ENCODE data around the gene PDE11A.

PDE11A gene

DNA sequence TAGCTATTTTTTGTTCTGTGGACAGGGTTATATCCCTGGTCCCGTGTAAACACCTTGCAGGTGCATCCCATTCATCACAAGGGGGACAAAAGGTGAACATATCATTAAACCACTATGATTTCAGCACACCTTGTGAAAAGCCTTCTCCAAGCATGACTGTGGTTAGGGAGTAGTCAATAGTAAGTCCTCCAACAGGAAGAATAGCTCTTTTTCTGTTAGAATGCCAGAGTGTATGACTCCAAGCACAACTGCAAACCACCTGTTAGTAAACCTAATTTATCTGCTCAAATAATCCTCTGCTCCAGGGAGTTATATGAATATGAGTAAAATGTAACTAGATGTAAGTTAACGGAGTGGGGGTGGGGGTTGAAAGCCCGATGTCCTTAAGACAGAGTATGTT lies 439.5 kb downstream of the PDE11A start:
- TF ChIP-seq, protein P1, sequence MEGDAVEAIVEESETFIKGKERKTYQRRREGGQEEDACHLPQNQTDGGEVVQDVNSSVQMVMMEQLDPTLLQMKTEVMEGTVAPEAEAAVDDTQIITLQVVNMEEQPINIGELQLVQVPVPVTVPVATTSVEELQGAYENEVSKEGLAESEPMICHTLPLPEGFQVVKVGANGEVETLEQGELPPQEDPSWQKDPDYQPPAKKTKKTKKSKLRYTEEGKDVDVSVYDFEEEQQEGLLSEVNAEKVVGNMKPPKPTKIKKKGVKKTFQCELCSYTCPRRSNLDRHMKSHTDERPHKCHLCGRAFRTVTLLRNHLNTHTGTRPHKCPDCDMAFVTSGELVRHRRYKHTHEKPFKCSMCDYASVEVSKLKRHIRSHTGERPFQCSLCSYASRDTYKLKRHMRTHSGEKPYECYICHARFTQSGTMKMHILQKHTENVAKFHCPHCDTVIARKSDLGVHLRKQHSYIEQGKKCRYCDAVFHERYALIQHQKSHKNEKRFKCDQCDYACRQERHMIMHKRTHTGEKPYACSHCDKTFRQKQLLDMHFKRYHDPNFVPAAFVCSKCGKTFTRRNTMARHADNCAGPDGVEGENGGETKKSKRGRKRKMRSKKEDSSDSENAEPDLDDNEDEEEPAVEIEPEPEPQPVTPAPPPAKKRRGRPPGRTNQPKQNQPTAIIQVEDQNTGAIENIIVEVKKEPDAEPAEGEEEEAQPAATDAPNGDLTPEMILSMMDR (conservative IDR thresholded peaks at IDR 0.05; ENCODE audit: low read depth, low read length): no peak
- no peak for DNase-seq (ENCODE audit: low read depth)
- no peak overlapping the region for H3K4me3 ChIP-seq (ENCODE audit: low read depth, low read length)

DNA sequence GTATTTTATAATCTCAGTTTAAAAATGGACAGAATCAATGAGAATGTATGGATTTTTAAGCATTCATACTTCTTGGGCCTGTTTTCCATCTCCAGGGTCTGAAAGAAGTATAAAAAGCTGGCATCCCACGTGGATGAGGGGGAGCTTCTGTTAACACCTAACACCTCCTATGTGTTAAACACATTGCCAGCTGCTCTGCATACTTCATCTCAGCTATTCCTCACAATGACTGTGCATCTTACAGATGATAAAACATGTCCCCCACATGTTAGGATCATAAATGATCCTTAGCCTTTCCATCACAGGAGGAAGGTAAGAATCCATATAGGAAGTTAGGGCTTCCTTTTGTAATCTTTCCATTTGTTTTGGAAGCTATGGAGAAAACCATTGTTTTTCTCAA lies 440.9 kb downstream of the PDE11A start:
- no peak overlapping the region for H3K4me3 ChIP-seq (ENCODE audit: low read depth, low read length)
- TF ChIP-seq, protein P1 (conservative IDR thresholded peaks at IDR 0.05; ENCODE audit: low read depth, low read length): no peak
- DNase-seq (ENCODE audit: low read depth): no peak

DNA sequence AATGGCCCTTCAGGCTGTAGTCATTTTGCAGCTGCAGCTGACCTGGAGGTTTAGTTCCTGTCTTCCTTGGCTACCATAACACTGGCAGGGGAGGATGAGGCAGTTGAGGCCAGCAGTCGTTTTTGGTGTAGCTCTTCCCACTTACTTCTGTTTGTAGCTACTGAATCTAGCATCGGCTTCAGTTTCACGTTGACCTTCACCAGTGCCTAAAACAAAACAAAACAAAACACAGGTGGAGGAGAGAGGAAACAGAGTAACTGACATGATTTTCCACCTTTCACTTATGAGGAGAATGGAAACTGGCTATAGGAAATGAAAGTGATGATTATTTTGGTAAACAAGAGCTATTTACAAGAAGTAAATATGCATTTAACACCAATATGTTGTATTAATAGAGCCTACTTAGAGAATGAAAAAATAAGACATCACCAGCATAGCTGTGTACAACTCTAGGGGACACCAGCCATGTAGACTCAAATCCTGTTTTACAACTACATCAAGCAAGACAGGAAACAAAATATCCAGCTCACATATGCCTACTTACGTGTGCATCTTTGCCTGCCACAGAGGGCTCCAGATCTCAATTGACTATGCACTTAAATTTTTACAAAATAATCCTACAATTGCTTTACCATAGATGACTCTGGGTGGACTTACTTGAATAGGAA lies 443.1 kb downstream of the PDE11A start:
- H3K4me3 ChIP-seq (ENCODE audit: low read depth, low read length): no peak overlapping the region
- TF ChIP-seq, protein P1 (conservative IDR thresholded peaks at IDR 0.05; ENCODE audit: low read depth, low read length): no peak
- DNase-seq (ENCODE audit: low read depth): no peak

DNA sequence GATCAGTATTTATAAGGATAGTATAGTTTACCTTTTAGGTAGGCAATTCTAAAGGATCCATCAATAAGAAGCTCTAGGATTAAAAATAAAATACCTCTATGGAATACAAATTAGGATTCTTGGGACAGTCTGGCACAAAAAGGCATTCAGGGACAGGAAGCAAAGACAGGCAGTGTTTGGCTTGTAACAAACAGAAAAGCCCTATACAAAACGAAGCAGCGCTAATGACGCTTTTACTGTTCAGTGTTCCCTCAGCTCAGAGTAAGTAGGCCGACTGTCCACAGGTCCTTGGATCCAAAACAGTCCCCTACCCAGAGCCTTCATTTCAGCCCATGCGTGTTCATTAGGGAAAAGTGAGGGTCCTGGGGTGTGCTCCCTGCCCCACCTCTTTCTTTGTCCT lies 443.7 kb downstream of the PDE11A start:
- no peak for DNase-seq (ENCODE audit: low read depth)
- H3K4me3 ChIP-seq (ENCODE audit: low read depth, low read length): no peak overlapping the region
- TF ChIP-seq, protein P1 (conservative IDR thresholded peaks at IDR 0.05; ENCODE audit: low read depth, low read length): no peak

DNA sequence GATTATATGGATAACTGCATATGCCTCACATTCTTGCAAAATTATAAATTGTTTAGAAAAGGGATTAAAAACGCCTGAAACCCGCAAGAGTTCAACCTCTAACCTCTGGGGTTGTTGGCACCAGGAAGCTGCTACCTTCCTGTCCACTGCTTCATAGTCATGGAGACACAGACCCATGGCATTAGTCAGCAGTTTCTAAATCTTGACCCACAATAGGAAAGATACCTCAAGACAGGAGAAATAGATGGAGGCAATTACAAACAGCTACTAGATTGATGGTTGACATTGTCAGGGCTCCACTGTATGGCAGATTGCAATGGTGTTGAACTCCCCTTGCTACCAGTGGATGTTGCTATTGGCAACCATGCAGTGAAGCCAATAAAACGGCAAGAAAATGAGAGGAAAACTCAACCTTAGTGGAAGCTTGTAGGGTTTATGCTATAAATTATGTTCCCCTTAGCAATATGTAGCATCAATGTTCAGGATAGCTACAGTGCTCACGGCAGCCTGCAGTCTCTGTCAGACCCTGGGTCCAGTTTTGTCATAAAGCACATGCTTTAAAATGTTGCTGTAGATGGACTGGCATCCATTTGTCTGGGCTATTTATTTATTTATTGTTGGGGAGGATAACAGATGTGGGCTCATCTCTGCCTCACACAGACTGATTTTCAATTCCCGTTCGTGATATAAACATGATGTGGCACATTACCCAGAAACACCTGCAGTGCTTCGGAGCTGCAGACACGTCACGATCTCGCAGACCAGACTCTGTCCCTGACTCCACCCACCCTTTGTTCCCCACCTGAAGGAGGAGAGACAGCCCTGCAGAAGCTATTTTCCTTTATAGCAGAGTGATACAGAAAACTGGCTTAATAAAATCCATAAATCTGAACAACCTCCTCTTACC lies 446.6 kb downstream of the PDE11A start:
- TF ChIP-seq, protein P1 (conservative IDR thresholded peaks at IDR 0.05; ENCODE audit: low read depth, low read length): no peak
- DNase-seq (ENCODE audit: low read depth): peak; percentile 17
- H3K4me3 ChIP-seq (ENCODE audit: low read depth, low read length): no peak overlapping the region

DNA sequence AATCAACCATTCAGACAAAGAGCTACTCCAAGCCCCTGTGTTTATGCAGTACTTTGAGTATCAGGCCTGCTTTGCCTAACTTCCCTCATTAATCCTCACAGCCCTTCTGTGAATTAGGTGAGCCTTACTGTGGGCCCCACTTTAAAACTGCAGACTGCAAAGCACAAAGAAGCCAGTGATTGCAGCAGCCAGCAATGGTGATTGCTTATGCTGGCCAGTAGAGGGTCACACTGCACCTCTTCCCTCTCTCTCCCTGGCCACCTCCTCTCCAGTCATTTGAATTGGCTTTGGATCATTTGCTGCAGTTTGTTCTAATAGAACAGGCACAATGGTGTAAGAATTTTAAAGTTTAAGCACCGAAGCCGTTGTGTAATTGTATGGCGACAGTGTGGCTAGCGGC lies 450.1 kb downstream of the PDE11A start:
- no peak overlapping the region for H3K4me3 ChIP-seq (ENCODE audit: low read depth, low read length)
- peak; percentile 61 for DNase-seq (ENCODE audit: low read depth)
- TF ChIP-seq, protein P1 (conservative IDR thresholded peaks at IDR 0.05; ENCODE audit: low read depth, low read length): peak; percentile 79

All from choroid plexus epithelial cell (primary cell).